ENCODE data around the gene BNC2. TPM values are rescaled to one million over a fixed set of nuclear protein-coding genes. Genes with fewer than 3 reads are reported as not detected.

BNC2 gene
- total RNA-seq, 1 experiment from 2014 or later: 43.6 TPM

- Mint-ChIP-seq H3K4me1 (peaks cover 78% of the 10 kb centered on the region in 2 experiments), H3K4me3 (no peak overlapping the region), H3K36me3 (ENCODE audit: insufficient read depth in 1 of 3, low read depth in 3 of 3) (peaks cover 0 to 2% (median 2%) of the 10 kb centered on the region in 3 experiments; a peak in 6 of 7 replicates), H3K27me3 (ENCODE audit: low read depth) (no peaks in the 10 kb centered on the region), H3K9me3 (no peaks in the 10 kb centered on the region; a peak in 1 of 5 replicates), H3K27ac (peak overlapping the region in 1 of 3 experiments; percentile 45; a peak in 2 of 7 replicates)
- Histone ChIP-seq H4K8ac (replicated peaks; ENCODE audit: insufficient read length, low read depth, low read length) (no peak overlapping the region), H3K79me2 (ENCODE audit: insufficient read depth, low read length) (peaks cover 6% of the 10 kb centered on the region; the same call in 1 of the 2 replicates), H3K4me2 (ENCODE audit: insufficient read depth, insufficient read length, low read length) (no peak overlapping the region), H2AFZ (ENCODE audit: low read length) (no peak overlapping the region), H3K27me3 (ENCODE audit: insufficient read depth, low read length) (no peaks in the 10 kb centered on the region), H4K5ac (ENCODE audit: insufficient read length, low read depth, low read length) (no peak overlapping the region), H3K4me1 (ENCODE audit: insufficient read depth, low read length) (peaks cover 8% of the 10 kb centered on the region; the same call in 1 of the 2 replicates), H4K20me1 (ENCODE audit: control insufficient read depth, insufficient read depth, insufficient read length) (no peaks in the 10 kb centered on the region), H3K27ac (ENCODE audit: insufficient read length, low read depth, low read length) (no peak overlapping the region), H3K18ac (ENCODE audit: insufficient read length, low read depth, low read length) (no peak overlapping the region), H3K9me3 (ENCODE audit: control insufficient read depth, low read depth, low read length) (no peaks in the 10 kb centered on the region), H2BK20ac (ENCODE audit: low read depth, low read length, poor library complexity, severe bottlenecking) (no peak overlapping the region), H3K23ac (ENCODE audit: insufficient read length, low read depth, low read length) (no peak overlapping the region), H3K9ac (ENCODE audit: extremely low read depth, insufficient read length, low read length) (no peak overlapping the region), H2BK120ac (ENCODE audit: low read depth, low read length, poor library complexity, severe bottlenecking) (no peak overlapping the region), H3K14ac (ENCODE audit: insufficient read depth, low read length) (no peak overlapping the region), H3K23me2 (ENCODE audit: insufficient read length, low read depth, low read length, poor library complexity, severe bottlenecking) (peaks cover 7% of the 10 kb centered on the region), H3K79me1 (ENCODE audit: insufficient read depth, low read depth, low read length, poor library complexity, severe bottlenecking) (no peaks in the 10 kb centered on the region), H2BK12ac (ENCODE audit: insufficient read length, low read depth, low read length) (no peak overlapping the region), H2BK15ac (ENCODE audit: low read depth, low read length) (no peak overlapping the region), H3K4ac (ENCODE audit: low read depth, low read length) (no peak overlapping the region), H4K91ac (ENCODE audit: insufficient read length, low read depth, low read length) (no peak overlapping the region), H2BK5ac (ENCODE audit: insufficient read length, low read length) (no peak overlapping the region), H3K56ac (ENCODE audit: insufficient read length, low read depth, low read length) (no peak overlapping the region), H3T11ph (ENCODE audit: low read length) (no peak overlapping the region), H2AK5ac (ENCODE audit: insufficient read length, low read length) (no peak overlapping the region)
- no CpG with 5 or more reads among the region's 5 CpGs for WGBS (ENCODE audit: extremely low coverage, insufficient read length, low lambda C conversion rate)
- no peak for DNase-seq
- TF ChIP-seq, protein P1, sequence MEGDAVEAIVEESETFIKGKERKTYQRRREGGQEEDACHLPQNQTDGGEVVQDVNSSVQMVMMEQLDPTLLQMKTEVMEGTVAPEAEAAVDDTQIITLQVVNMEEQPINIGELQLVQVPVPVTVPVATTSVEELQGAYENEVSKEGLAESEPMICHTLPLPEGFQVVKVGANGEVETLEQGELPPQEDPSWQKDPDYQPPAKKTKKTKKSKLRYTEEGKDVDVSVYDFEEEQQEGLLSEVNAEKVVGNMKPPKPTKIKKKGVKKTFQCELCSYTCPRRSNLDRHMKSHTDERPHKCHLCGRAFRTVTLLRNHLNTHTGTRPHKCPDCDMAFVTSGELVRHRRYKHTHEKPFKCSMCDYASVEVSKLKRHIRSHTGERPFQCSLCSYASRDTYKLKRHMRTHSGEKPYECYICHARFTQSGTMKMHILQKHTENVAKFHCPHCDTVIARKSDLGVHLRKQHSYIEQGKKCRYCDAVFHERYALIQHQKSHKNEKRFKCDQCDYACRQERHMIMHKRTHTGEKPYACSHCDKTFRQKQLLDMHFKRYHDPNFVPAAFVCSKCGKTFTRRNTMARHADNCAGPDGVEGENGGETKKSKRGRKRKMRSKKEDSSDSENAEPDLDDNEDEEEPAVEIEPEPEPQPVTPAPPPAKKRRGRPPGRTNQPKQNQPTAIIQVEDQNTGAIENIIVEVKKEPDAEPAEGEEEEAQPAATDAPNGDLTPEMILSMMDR (conservative IDR thresholded peaks at IDR 0.05): no peak
These were observed 137.9 kb downstream of the BNC2 start for GRCh38 chr9:16732546-16732945.

Data from H9 (cell line).